Occipital lobe (tissue), 2 donors: ENCODE data around the gene FHOD3. TPM values are rescaled to one million over a fixed set of nuclear protein-coding genes. Genes with fewer than 3 reads are reported as not detected.
A peak's percentile ranks its signal among the peaks of the same experiment; 100 is the strongest.

Experiments
- DNase-seq: peaks from one replicate; lab custom pipeline; 2025; lab: John Stamatoyannopoulos, UW
- total RNA-seq: library from RNA; depleted of rRNA; stranded (reverse); fragments of >200 nt; gene quantifications from one replicate; pipeline ENCODE4 v1.2.3, GENCODE V29; 2014

FHOD3 gene
- total RNA-seq, 1 donor from 2014 or later: 51.2 TPM

- DNase-seq: no peak
Observed at GRCh38 chr18:36769172-36769571, 471.7 kb downstream of the FHOD3 start.

GRCh38 chr18:36769611-36770314 is 472.2 kb downstream of the FHOD3 start:
- DNase-seq: no peak

- DNase-seq: no peak
Observed at GRCh38 chr18:36770315-36770946, 472.9 kb downstream of the FHOD3 start.

GRCh38 chr18:36771245-36771644 is 473.7 kb downstream of the FHOD3 start:
- no peak for DNase-seq

- no peak for DNase-seq
Observed at GRCh38 chr18:36772241-36772723, 474.8 kb downstream of the FHOD3 start.

- no peak for DNase-seq
Observed at GRCh38 chr18:36775396-36775795, 477.9 kb downstream of the FHOD3 start.

- no peak for DNase-seq
Observed at GRCh38 chr18:36776650-36777049, 479.1 kb downstream of the FHOD3 start.

GRCh38 chr18:36777566-36777965 is 480.1 kb downstream of the FHOD3 start:
- DNase-seq: no peak

GRCh38 chr18:36780748-36781147 is 483.2 kb downstream of the FHOD3 start:
- DNase-seq: no peak

GRCh38 chr18:36782710-36783109 is 485.2 kb downstream of the FHOD3 start:
- DNase-seq: no peak

GRCh38 chr18:36783792-36784191 is 486.3 kb downstream of the FHOD3 start:
- no peak for DNase-seq

GRCh38 chr18:36786686-36787085 is 489.2 kb downstream of the FHOD3 start:
- no peak for DNase-seq

- no peak for DNase-seq
Observed at GRCh38 chr18:36792634-36793283, 495.2 kb downstream of the FHOD3 start.

GRCh38 chr18:36798738-36799473 is 501.4 kb downstream of the FHOD3 start:
- DNase-seq: no peak

- no peak for DNase-seq
Observed at GRCh38 chr18:36805105-36805504, 507.6 kb downstream of the FHOD3 start.

GRCh38 chr18:36808681-36809080 is 511.2 kb downstream of the FHOD3 start:
- no peak for DNase-seq

GRCh38 chr18:36809590-36810381 is 512.3 kb downstream of the FHOD3 start:
- peak; percentile 17 for DNase-seq

- DNase-seq: no peak
Observed at GRCh38 chr18:36811430-36811829, 513.9 kb downstream of the FHOD3 start.

GRCh38 chr18:36811955-36812354 is 514.4 kb downstream of the FHOD3 start:
- no peak for DNase-seq

GRCh38 chr18:36812678-36813077 is 515.2 kb downstream of the FHOD3 start:
- no peak for DNase-seq
